Liver (tissue), 9 donors: ENCODE data around the gene SMAD5. TPM values are rescaled to one million over a fixed set of nuclear protein-coding genes. Genes with fewer than 3 reads are reported as not detected.

Source experiments
- DNase-seq: peaks from one replicate; pipeline ENCODE4 v3.0.0-alpha.2; 2017; ENCODE audit warnings: low spot score
- H3K27ac ChIP-seq, 2 donors: one replicate each; pipeline ENCODE4 v1.7.0; 2013; ENCODE audit warnings: inconsistent platforms in 2 of 2, low read length in 2 of 2, control low read depth in 1 of 2, low read depth in 1 of 2, mild to moderate bottlenecking in 1 of 2
- H3K27me3 ChIP-seq, 4 donors: one replicate each; pipeline versions ENCODE4 v1.6.1 to v1.7.0; 2013; ENCODE audit warnings: low read length in 3 of 4, inconsistent platforms in 1 of 4, mild to moderate bottlenecking in 1 of 4, moderate library complexity in 1 of 4; ENCODE audit not compliant: control insufficient read depth in 4 of 4, insufficient read depth in 4 of 4
- H3K36me3 ChIP-seq, 4 donors: one replicate each; pipeline versions ENCODE4 v1.6.1 to v1.7.0; 2013; ENCODE audit warnings: low read length in 3 of 4, mild to moderate bottlenecking in 3 of 4, low read depth in 1 of 4, moderate library complexity in 1 of 4; ENCODE audit not compliant: control insufficient read depth in 4 of 4, insufficient read depth in 3 of 4
- H3K4me1 ChIP-seq, 4 donors: one replicate each; pipeline versions ENCODE4 v1.6.1 to v1.7.0; 2013; ENCODE audit warnings: low read length in 3 of 4, mild to moderate bottlenecking in 3 of 4, moderate library complexity in 1 of 4; ENCODE audit not compliant: control insufficient read depth in 4 of 4, insufficient read depth in 4 of 4
- H3K4me3 ChIP-seq, 3 donors: one replicate each; pipeline versions ENCODE4 v1.6.1 to v1.7.0; 2013; ENCODE audit warnings: low read length in 3 of 3, control low read depth in 1 of 3, low read depth in 1 of 3, mild to moderate bottlenecking in 1 of 3
- H3K9ac ChIP-seq, 2 donors: one replicate each; pipeline ENCODE4 v1.7.0; 2013; ENCODE audit warnings: low read length in 2 of 2, mild to moderate bottlenecking in 2 of 2, moderate library complexity in 2 of 2, control low read depth in 1 of 2, low read depth in 1 of 2
- H3K9me3 ChIP-seq, 4 donors: one replicate each; pipeline versions ENCODE4 v1.6.1 to v1.7.0; 2013; ENCODE audit warnings: low read length in 3 of 4; ENCODE audit not compliant: control insufficient read depth in 4 of 4
- EGR1 ChIP-seq, 2 donors: IDR thresholded peaks; 2 replicates each; pipeline ENCODE4 v1.6.1; 2016 to 2018; ENCODE audit warnings: antibody characterized with exemption in 2 of 2, low read depth in 2 of 2
- FOXA1 ChIP-seq: IDR thresholded peaks from 2 replicates; pipeline ENCODE4 v1.6.1; 2016; ENCODE audit warnings: antibody characterized with exemption
- HNF4A ChIP-seq, 2 donors: conservative IDR thresholded peaks; 2 replicates each; pipeline ENCODE4 v1.6.1; 2016; ENCODE audit warnings: antibody characterized with exemption in 2 of 2, mild to moderate bottlenecking in 2 of 2
- HNF4G ChIP-seq: IDR thresholded peaks from 2 replicates; pipeline ENCODE4 v1.6.1; 2016; ENCODE audit warnings: antibody characterized with exemption
- JUND ChIP-seq, 2 donors: IDR thresholded peaks; 2 replicates each; pipeline ENCODE4 v1.6.1; 2016; ENCODE audit warnings: antibody characterized with exemption in 2 of 2
- MAX ChIP-seq: IDR thresholded peaks from 2 replicates; pipeline ENCODE4 v1.6.1; 2016; ENCODE audit warnings: antibody characterized with exemption
- NR2F2 ChIP-seq: IDR thresholded peaks from 2 replicates; pipeline ENCODE4 v1.6.1; 2016; ENCODE audit warnings: antibody characterized with exemption
- RAD21 ChIP-seq, 2 donors: IDR thresholded peaks; 2 replicates each; pipeline ENCODE4 v1.6.1; 2016; ENCODE audit warnings: antibody characterized with exemption in 2 of 2, mild to moderate bottlenecking in 2 of 2
- REST ChIP-seq: IDR thresholded peaks from 2 replicates; pipeline ENCODE4 v1.6.1; 2016; ENCODE audit warnings: antibody characterized with exemption, mild to moderate bottlenecking
- RXRA ChIP-seq, 2 donors: IDR thresholded peaks; 2 replicates each; pipeline ENCODE4 v1.6.1; 2017 to 2018; ENCODE audit warnings: antibody characterized with exemption in 2 of 2, mild to moderate bottlenecking in 1 of 2
- SP1 ChIP-seq: IDR thresholded peaks from 2 replicates; pipeline ENCODE4 v1.6.1; 2018; ENCODE audit warnings: antibody characterized with exemption, mild to moderate bottlenecking
- TAF1 ChIP-seq: conservative IDR thresholded peaks from 2 replicates; pipeline ENCODE4 v1.6.1; 2016; ENCODE audit warnings: antibody characterized with exemption, mild to moderate bottlenecking
- YY1 ChIP-seq: IDR thresholded peaks from 2 replicates; pipeline ENCODE4 v1.6.1; 2016; ENCODE audit warnings: antibody characterized with exemption, mild to moderate bottlenecking
- ZBTB33 ChIP-seq: IDR thresholded peaks from 2 replicates; pipeline ENCODE4 v1.6.1; 2016; ENCODE audit warnings: antibody characterized with exemption
- WGBS: extraction: QIAGEN DNeasy Blood & Tissue Kit; methylation state at CpG from one replicate; pipeline ENCODE4 v1.1.7; 2013; 5-methylcytosine and 5-hydroxymethylcytosine counted together
- polyA plus RNA-seq, 2 donors: library from polyadenylated mRNA; stranded (reverse) in 1 of 2; unstranded in 1 of 2; fragments of 200-250 nt in 1 of 2; fragments of >200 nt in 1 of 2; fragmentation: Nextera tagmentation in 1 of 2; extraction: Ambion mirVana in 1 of 2; gene quantifications; one replicate each; pipeline versions ENCODE4 v1.2.1 to v1.2.3, GENCODE V29; 2013 to 2015
- total RNA-seq, 2 donors: library from RNA; depleted of rRNA; stranded (reverse); fragments of >200 nt; gene quantifications; one replicate each; pipeline ENCODE4 v1.2.3, GENCODE V29; 2014
- TF ChIP-seq, protein P1 (sequence below): fragments of 150-350 bp; IDR thresholded peaks from 2 replicates; pipeline ENCODE4 v1.5.1; 2017; ENCODE audit warnings: improper control_type of control experiment, low read depth, low read length; ENCODE audit not compliant: missing input control
- TF ChIP-seq, protein P2 (sequence below): IDR thresholded peaks from 2 replicates; pipeline ENCODE4 v1.6.1; 2016; ENCODE audit warnings: antibody characterized with exemption
- donor health status: healthy.
- donor health status: healthy.
- donor health status: healthy.
- donor health status: healthy.
- donor health status: healthy.

SMAD5 gene
- total and polyA plus RNA-seq, 4 donors = 5.9 to 42.0 (median 16.3) TPM

GRCh38 chr5:136225796-136226195 lies 93.2 kb downstream of the SMAD5 start:
- Histone ChIP-seq H3K36me3 (no peaks in the 10 kb centered on the region), H3K9me3 (peaks cover 0 to 14% (median 12%) of the 10 kb centered on the region in 4 donors), H3K4me3 (no peak overlapping the region), H3K27me3 (no peaks in the 10 kb centered on the region), H3K27ac (no peak overlapping the region), H3K4me1 (no peaks in the 10 kb centered on the region), H3K9ac (no peak overlapping the region)
- no peak for DNase-seq
- TF ChIP-seq TAF1 (no peak), HNF4G (no peak), HNF4A (conservative IDR thresholded peaks at IDR 0.05) (no peak), ZBTB33 (no peak), SP1 (no peak), MAX (no peak), NR2F2 (no peak), JUND (IDR thresholded peaks at IDR 0.05) (no peak), FOXA1 (no peak), RXRA (IDR thresholded peaks at IDR 0.05) (no peak), REST (no peak), YY1 (no peak), EGR1 (IDR thresholded peaks at IDR 0.05; ENCODE audit: low read depth in 2 of 2) (no peak), RAD21 (IDR thresholded peaks at IDR 0.05) (no peak)
- TF ChIP-seq, protein P1, sequence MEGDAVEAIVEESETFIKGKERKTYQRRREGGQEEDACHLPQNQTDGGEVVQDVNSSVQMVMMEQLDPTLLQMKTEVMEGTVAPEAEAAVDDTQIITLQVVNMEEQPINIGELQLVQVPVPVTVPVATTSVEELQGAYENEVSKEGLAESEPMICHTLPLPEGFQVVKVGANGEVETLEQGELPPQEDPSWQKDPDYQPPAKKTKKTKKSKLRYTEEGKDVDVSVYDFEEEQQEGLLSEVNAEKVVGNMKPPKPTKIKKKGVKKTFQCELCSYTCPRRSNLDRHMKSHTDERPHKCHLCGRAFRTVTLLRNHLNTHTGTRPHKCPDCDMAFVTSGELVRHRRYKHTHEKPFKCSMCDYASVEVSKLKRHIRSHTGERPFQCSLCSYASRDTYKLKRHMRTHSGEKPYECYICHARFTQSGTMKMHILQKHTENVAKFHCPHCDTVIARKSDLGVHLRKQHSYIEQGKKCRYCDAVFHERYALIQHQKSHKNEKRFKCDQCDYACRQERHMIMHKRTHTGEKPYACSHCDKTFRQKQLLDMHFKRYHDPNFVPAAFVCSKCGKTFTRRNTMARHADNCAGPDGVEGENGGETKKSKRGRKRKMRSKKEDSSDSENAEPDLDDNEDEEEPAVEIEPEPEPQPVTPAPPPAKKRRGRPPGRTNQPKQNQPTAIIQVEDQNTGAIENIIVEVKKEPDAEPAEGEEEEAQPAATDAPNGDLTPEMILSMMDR = no peak
- TF ChIP-seq, protein P2, sequence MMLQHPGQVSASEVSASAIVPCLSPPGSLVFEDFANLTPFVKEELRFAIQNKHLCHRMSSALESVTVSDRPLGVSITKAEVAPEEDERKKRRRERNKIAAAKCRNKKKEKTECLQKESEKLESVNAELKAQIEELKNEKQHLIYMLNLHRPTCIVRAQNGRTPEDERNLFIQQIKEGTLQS = no peak
- WGBS = 47% methylated on average over 2 of the region's 2 CpGs

DNA sequence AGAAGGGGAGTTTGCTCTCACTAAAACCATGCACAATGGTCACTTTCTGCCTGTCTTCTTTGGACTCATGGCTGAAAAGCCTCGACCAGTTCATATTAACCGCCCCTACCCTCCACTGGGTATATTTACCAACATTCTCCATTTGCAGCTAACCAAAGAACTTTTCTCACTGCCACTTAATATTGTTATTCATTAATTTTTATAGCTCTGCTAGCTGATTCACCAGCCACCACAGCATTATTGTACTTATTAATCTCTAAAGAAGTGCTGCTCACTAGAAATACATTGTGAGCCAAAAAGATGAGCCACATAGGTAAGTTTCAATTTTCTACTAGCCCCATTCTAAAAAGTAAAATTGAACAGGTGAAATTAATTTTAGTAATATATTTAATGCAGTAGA lies 93.8 kb downstream of the SMAD5 start:
- H3K27ac ChIP-seq = no peak overlapping the region
- 73% methylated on average over 2 of the region's 2 CpGs for WGBS
- no peaks in the 10 kb centered on the region for H3K27me3 ChIP-seq
- peaks cover 0 to 11% (median 9%) of the 10 kb centered on the region in 4 donors for H3K9me3 ChIP-seq
- no peak overlapping the region for H3K4me3 ChIP-seq
- no peak overlapping the region for H3K9ac ChIP-seq
- TF ChIP-seq MAX (no peak), EGR1 (IDR thresholded peaks at IDR 0.05; ENCODE audit: low read depth in 2 of 2) (no peak), ZBTB33 (no peak)
- no peaks in the 10 kb centered on the region for H3K4me1 ChIP-seq
- DNase-seq = no peak
- H3K36me3 ChIP-seq = no peaks in the 10 kb centered on the region
